ENCODE results near the gene MB21D2. TPM values are rescaled to one million over a fixed set of nuclear protein-coding genes. Genes with fewer than 3 reads are reported as not detected.
"Not testable (repeated sequence)": the region's sequence is repeated elsewhere in the genome, so short reads cannot be mapped to it uniquely, and the experiment has no call there.

Gene MB21D2
- total RNA-seq, 1 donor from 2014 or later, result 42.5 TPM

GRCh38 chr3:192851821-192852372 lies 65.8 kb downstream of the MB21D2 start:
- no peak for DNase-seq
- no peak overlapping the region for H3K27ac Mint-ChIP-seq (ENCODE audit: unreplicated experiment)

DNA sequence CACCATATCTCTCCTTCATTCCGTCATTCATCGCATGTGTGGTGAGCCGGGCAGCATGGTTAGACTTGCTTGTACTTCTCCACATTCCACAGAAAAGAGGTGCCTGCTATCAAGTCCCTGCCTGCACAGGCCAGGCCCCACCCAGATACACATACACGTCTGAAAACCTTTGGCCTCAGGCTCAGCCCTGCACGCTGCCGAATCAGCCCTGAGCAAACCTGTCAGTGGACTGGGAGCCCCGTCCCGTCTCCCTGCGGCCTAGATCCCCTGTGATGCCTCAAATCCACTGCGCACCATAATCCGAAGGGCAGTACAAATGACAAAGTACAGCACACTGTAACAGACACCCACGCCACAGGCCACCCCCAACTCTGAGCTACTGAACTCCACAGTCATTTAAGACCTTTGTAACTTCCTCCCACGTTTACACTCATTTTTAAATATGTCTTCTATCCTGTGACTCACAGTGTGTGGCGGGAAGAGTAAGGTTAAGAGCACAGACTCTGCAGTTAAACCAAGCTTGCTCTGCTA lies 67.1 kb downstream of the MB21D2 start:
- Mint-ChIP-seq H3K27ac (ENCODE audit: unreplicated experiment) (peak overlapping the region; percentile 65), H3K4me3 (ENCODE audit: unreplicated experiment) (no peak overlapping the region), H3K9me3 (ENCODE audit: unreplicated experiment) (peaks cover 7% of the 10 kb centered on the region), H3K36me3 (ENCODE audit: unreplicated experiment) (peaks cover 10% of the 10 kb centered on the region), H3K4me1 (ENCODE audit: low read depth, unreplicated experiment) (peaks cover 30% of the 10 kb centered on the region), H3K27me3 (ENCODE audit: unreplicated experiment) (peaks cover 4% of the 10 kb centered on the region)
- DNase-seq, result no peak
- TF ChIP-seq, protein P1, sequence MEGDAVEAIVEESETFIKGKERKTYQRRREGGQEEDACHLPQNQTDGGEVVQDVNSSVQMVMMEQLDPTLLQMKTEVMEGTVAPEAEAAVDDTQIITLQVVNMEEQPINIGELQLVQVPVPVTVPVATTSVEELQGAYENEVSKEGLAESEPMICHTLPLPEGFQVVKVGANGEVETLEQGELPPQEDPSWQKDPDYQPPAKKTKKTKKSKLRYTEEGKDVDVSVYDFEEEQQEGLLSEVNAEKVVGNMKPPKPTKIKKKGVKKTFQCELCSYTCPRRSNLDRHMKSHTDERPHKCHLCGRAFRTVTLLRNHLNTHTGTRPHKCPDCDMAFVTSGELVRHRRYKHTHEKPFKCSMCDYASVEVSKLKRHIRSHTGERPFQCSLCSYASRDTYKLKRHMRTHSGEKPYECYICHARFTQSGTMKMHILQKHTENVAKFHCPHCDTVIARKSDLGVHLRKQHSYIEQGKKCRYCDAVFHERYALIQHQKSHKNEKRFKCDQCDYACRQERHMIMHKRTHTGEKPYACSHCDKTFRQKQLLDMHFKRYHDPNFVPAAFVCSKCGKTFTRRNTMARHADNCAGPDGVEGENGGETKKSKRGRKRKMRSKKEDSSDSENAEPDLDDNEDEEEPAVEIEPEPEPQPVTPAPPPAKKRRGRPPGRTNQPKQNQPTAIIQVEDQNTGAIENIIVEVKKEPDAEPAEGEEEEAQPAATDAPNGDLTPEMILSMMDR (IDR thresholded peaks at IDR 0.05; ENCODE audit: partially characterized antibody, unreplicated experiment), result no peak

More at GRCh38 chr3:192851821-192852372, 65.8 kb downstream of the MB21D2 start:
- Mint-ChIP-seq H3K9me3 (ENCODE audit: unreplicated experiment) (peaks cover 6% of the 10 kb centered on the region), H3K4me1 (ENCODE audit: low read depth, unreplicated experiment) (peaks cover 25% of the 10 kb centered on the region), H3K27me3 (ENCODE audit: unreplicated experiment) (peaks cover 6% of the 10 kb centered on the region), H3K36me3 (ENCODE audit: unreplicated experiment) (peaks cover 13% of the 10 kb centered on the region), H3K4me3 (ENCODE audit: unreplicated experiment) (no peak overlapping the region)
- TF ChIP-seq, protein P1 (IDR thresholded peaks at IDR 0.05; ENCODE audit: partially characterized antibody, unreplicated experiment), result no peak

DNA sequence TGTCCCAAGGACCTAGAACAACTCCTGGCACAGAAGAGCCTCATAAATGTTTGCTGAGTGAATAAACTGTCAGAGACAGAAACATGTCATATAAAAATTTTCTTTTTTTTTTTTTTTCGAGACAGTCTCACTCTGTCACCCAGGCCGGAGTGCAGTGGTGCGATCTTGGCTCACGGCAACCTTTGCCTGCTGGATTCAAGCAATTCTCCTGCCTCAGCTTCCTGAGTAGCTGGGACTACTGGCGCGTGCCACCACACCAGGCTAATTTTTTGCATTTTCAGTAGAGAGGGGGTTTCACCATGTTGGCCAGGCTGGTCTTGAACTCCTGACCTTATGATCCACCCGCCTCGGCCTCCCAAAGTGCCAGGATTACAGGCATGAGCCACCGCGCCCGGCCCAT lies 67.8 kb downstream of the MB21D2 start:
- not testable (repeated sequence) for H3K27me3 Mint-ChIP-seq (ENCODE audit: unreplicated experiment); H3K4me3 Mint-ChIP-seq (ENCODE audit: unreplicated experiment); DNase-seq; H3K9me3 Mint-ChIP-seq (ENCODE audit: unreplicated experiment); H3K36me3 Mint-ChIP-seq (ENCODE audit: unreplicated experiment); H3K27ac Mint-ChIP-seq (ENCODE audit: unreplicated experiment)
- peaks cover 37% of the 10 kb centered on the region for H3K4me1 Mint-ChIP-seq (ENCODE audit: low read depth, unreplicated experiment)

GRCh38 chr3:192848371-192849233 lies 69.1 kb downstream of the MB21D2 start:
- Mint-ChIP-seq H3K4me3 (ENCODE audit: unreplicated experiment) (no peak overlapping the region), H3K27ac (ENCODE audit: unreplicated experiment) (no peak overlapping the region)
- TF ChIP-seq, protein P1 (IDR thresholded peaks at IDR 0.05; ENCODE audit: partially characterized antibody, unreplicated experiment), result no peak

GRCh38 chr3:192847941-192848340 lies 69.7 kb downstream of the MB21D2 start:
- DNase-seq, result no peak
- peaks cover 4% of the 10 kb centered on the region for H3K9me3 Mint-ChIP-seq (ENCODE audit: unreplicated experiment)
- H3K4me1 Mint-ChIP-seq (ENCODE audit: low read depth, unreplicated experiment), result peaks cover 49% of the 10 kb centered on the region
- TF ChIP-seq, protein P1 (IDR thresholded peaks at IDR 0.05; ENCODE audit: partially characterized antibody, unreplicated experiment), result no peak
- H3K27me3 Mint-ChIP-seq (ENCODE audit: unreplicated experiment), result peaks cover 4% of the 10 kb centered on the region
- H3K27ac Mint-ChIP-seq (ENCODE audit: unreplicated experiment), result no peak overlapping the region
- H3K4me3 Mint-ChIP-seq (ENCODE audit: unreplicated experiment), result no peak overlapping the region
- no peaks in the 10 kb centered on the region for H3K36me3 Mint-ChIP-seq (ENCODE audit: unreplicated experiment)

More at GRCh38 chr3:192848371-192849233, 69.1 kb downstream of the MB21D2 start:
- peaks cover 5% of the 10 kb centered on the region for H3K9me3 Mint-ChIP-seq (ENCODE audit: unreplicated experiment)
- DNase-seq, result no peak
- peaks cover 49% of the 10 kb centered on the region for H3K4me1 Mint-ChIP-seq (ENCODE audit: low read depth, unreplicated experiment)
- peaks cover 6% of the 10 kb centered on the region for H3K27me3 Mint-ChIP-seq (ENCODE audit: unreplicated experiment)
- no peaks in the 10 kb centered on the region for H3K36me3 Mint-ChIP-seq (ENCODE audit: unreplicated experiment)
